ENCODE measurements around the gene PARD3. TPM values are rescaled to one million over a fixed set of nuclear protein-coding genes. Genes with fewer than 3 reads are reported as not detected.
"Not testable (repeated sequence)": the region's sequence is repeated elsewhere in the genome, so short reads cannot be mapped to it uniquely, and the experiment has no call there.

PARD3 gene
- total RNA-seq, 2 experiments from 2014 or later, result 0.29 to 0.94 TPM

- H3K4me3 Mint-ChIP-seq, result no peak overlapping the region
- DNase-seq (no peak), ATAC-seq (no peak)
- H3K4me1 Mint-ChIP-seq, result no peaks in the 10 kb centered on the region
- no peak overlapping the region for H3K27ac Mint-ChIP-seq
- H3K27me3 Mint-ChIP-seq, result no peaks in the 10 kb centered on the region
- H3K36me3 Mint-ChIP-seq, result no peaks in the 10 kb centered on the region
- CTCF ChIA-PET, result no interaction called here
- peaks cover 4% of the 10 kb centered on the region for H3K9me3 Mint-ChIP-seq (ENCODE audit: low read depth)
Measured at GRCh38 chr10:34433241-34434076, 381.6 kb downstream of the PARD3 start.

- H3K9me3 Mint-ChIP-seq (ENCODE audit: low read depth), result peaks cover 4% of the 10 kb centered on the region
- no peak overlapping the region for H3K4me3 Mint-ChIP-seq
- DNase-seq (no peak), ATAC-seq (no peak)
- no peak overlapping the region for H3K27ac Mint-ChIP-seq
- CTCF ChIA-PET, result no interaction called here
- H3K36me3 Mint-ChIP-seq, result no peaks in the 10 kb centered on the region
- H3K27me3 Mint-ChIP-seq, result no peaks in the 10 kb centered on the region
- H3K4me1 Mint-ChIP-seq, result no peaks in the 10 kb centered on the region
Measured at GRCh38 chr10:34432589-34432988, 382.5 kb downstream of the PARD3 start.

GRCh38 chr10:34430685-34431084 lies 384.4 kb downstream of the PARD3 start:
- CTCF ChIA-PET, result no interaction called here
- Mint-ChIP-seq H3K9me3 (ENCODE audit: low read depth) (peaks cover 4% of the 10 kb centered on the region), H3K4me3 (no peak overlapping the region), H3K27me3 (no peaks in the 10 kb centered on the region), H3K36me3 (no peaks in the 10 kb centered on the region), H3K27ac (no peak overlapping the region), H3K4me1 (no peaks in the 10 kb centered on the region)
- ATAC-seq (no peak), DNase-seq (no peak)

GRCh38 chr10:34428501-34428900 lies 386.6 kb downstream of the PARD3 start:
- ATAC-seq (no peak), DNase-seq (no peak)
- Mint-ChIP-seq H3K27ac (no peak overlapping the region), H3K27me3 (no peaks in the 10 kb centered on the region), H3K4me3 (no peak overlapping the region), H3K9me3 (ENCODE audit: low read depth) (peaks cover 4% of the 10 kb centered on the region), H3K36me3 (no peaks in the 10 kb centered on the region), H3K4me1 (no peaks in the 10 kb centered on the region)
- CTCF ChIA-PET, result no interaction called here

GRCh38 chr10:34427911-34428216 lies 387.2 kb downstream of the PARD3 start:
- no peaks in the 10 kb centered on the region for H3K36me3 Mint-ChIP-seq
- H3K4me3 Mint-ChIP-seq, result no peak overlapping the region
- CTCF ChIA-PET, result no interaction called here
- no peak overlapping the region for H3K27ac Mint-ChIP-seq
- peaks cover 4% of the 10 kb centered on the region for H3K9me3 Mint-ChIP-seq (ENCODE audit: low read depth)
- DNase-seq (no peak), ATAC-seq (no peak)
- no peaks in the 10 kb centered on the region for H3K4me1 Mint-ChIP-seq
- no peaks in the 10 kb centered on the region for H3K27me3 Mint-ChIP-seq

GRCh38 chr10:34427158-34427910 lies 387.8 kb downstream of the PARD3 start:
- H3K9me3 Mint-ChIP-seq (ENCODE audit: low read depth); H3K27me3 Mint-ChIP-seq; H3K4me1 Mint-ChIP-seq; ATAC-seq; H3K27ac Mint-ChIP-seq; H3K4me3 Mint-ChIP-seq; H3K36me3 Mint-ChIP-seq; DNase-seq; CTCF ChIA-PET: not testable (repeated sequence)

GRCh38 chr10:34426538-34427157 lies 388.4 kb downstream of the PARD3 start:
- CTCF ChIA-PET; H3K36me3 Mint-ChIP-seq; H3K4me1 Mint-ChIP-seq; H3K27ac Mint-ChIP-seq; DNase-seq; H3K27me3 Mint-ChIP-seq; H3K9me3 Mint-ChIP-seq (ENCODE audit: low read depth); H3K4me3 Mint-ChIP-seq; ATAC-seq: not testable (repeated sequence)

GRCh38 chr10:34426041-34426440 lies 389.1 kb downstream of the PARD3 start:
- no peaks in the 10 kb centered on the region for H3K36me3 Mint-ChIP-seq
- H3K27me3 Mint-ChIP-seq, result no peaks in the 10 kb centered on the region
- H3K27ac Mint-ChIP-seq, result no peak overlapping the region
- ATAC-seq, result no peak
- H3K9me3 Mint-ChIP-seq (ENCODE audit: low read depth), result peaks cover under 1% of the 10 kb centered on the region
- no peak for DNase-seq
- CTCF ChIA-PET, result no interaction called here
- no peak overlapping the region for H3K4me3 Mint-ChIP-seq
- H3K4me1 Mint-ChIP-seq, result no peaks in the 10 kb centered on the region

GRCh38 chr10:34423673-34424625 lies 391.1 kb downstream of the PARD3 start:
- ATAC-seq (no peak), DNase-seq (no peak)
- CTCF ChIA-PET, result no interaction called here
- H3K36me3 Mint-ChIP-seq, result no peaks in the 10 kb centered on the region
- H3K9me3 Mint-ChIP-seq (ENCODE audit: low read depth), result no peaks in the 10 kb centered on the region
- H3K27ac Mint-ChIP-seq, result no peak overlapping the region
- H3K27me3 Mint-ChIP-seq, result no peaks in the 10 kb centered on the region
- H3K4me3 Mint-ChIP-seq, result no peak overlapping the region
- H3K4me1 Mint-ChIP-seq, result no peaks in the 10 kb centered on the region

- no peak overlapping the region for H3K27ac Mint-ChIP-seq
- DNase-seq (no peak), ATAC-seq (no peak)
- H3K27me3 Mint-ChIP-seq, result no peaks in the 10 kb centered on the region
- no peak overlapping the region for H3K4me3 Mint-ChIP-seq
- H3K9me3 Mint-ChIP-seq (ENCODE audit: low read depth), result no peaks in the 10 kb centered on the region
- CTCF ChIA-PET, result no interaction called here
- H3K4me1 Mint-ChIP-seq, result no peaks in the 10 kb centered on the region
- no peaks in the 10 kb centered on the region for H3K36me3 Mint-ChIP-seq
Measured at GRCh38 chr10:34420795-34421194, 394.3 kb downstream of the PARD3 start.

GRCh38 chr10:34420273-34420672 lies 394.8 kb downstream of the PARD3 start:
- CTCF ChIA-PET, result no interaction called here
- no peak overlapping the region for H3K27ac Mint-ChIP-seq
- no peaks in the 10 kb centered on the region for H3K36me3 Mint-ChIP-seq
- no peaks in the 10 kb centered on the region for H3K4me1 Mint-ChIP-seq
- DNase-seq (no peak), ATAC-seq (no peak)
- no peak overlapping the region for H3K4me3 Mint-ChIP-seq
- H3K27me3 Mint-ChIP-seq, result no peaks in the 10 kb centered on the region
- no peaks in the 10 kb centered on the region for H3K9me3 Mint-ChIP-seq (ENCODE audit: low read depth)

- no peaks in the 10 kb centered on the region for H3K4me1 Mint-ChIP-seq
- ATAC-seq, result no peak
Measured at GRCh38 chr10:34415039-34415438, 400.1 kb downstream of the PARD3 start.

More at GRCh38 chr10:34415039-34415438, 400.1 kb downstream of the PARD3 start:
- Mint-ChIP-seq H3K4me3 (no peak overlapping the region), H3K27me3 (no peaks in the 10 kb centered on the region), H3K9me3 (ENCODE audit: low read depth) (no peaks in the 10 kb centered on the region), H3K27ac (no peak overlapping the region), H3K36me3 (no peaks in the 10 kb centered on the region)
- CTCF ChIA-PET, result no interaction called here
- DNase-seq, result no peak

Measured in activated CD8-positive, alpha-beta memory T cell treated with anti-CD3 and anti-CD28 coated beads, Interleukin-2, amount 10 ng/mL, durations not matched to agents 7 days and 5 days (primary cell).